Bronchial smooth muscle cell (primary cell): ENCODE results near the gene RBM18. TPM values are rescaled to one million over a fixed set of nuclear protein-coding genes. Genes with fewer than 3 reads are reported as not detected.

Source experiments
- total RNA-seq: library from RNA; depleted of rRNA; stranded (reverse); fragments of >200 nt; gene quantifications from 2 replicates; pipeline ENCODE4 v1.2.1, GENCODE V29; 2014

The RBM18 gene
- total RNA-seq, result 5.8 and 7.1 TPM in 2 replicates

GRCh38 chr9:122264360-122265148 is at the start of gene RBM18, which contains the start of gene MRRF:
Gene RBM18, minus strand, starts transcription at chr9:122264840. Its CDS starts 3,348 bp downstream, at chr9:122261492.
Gene MRRF, plus strand, starts transcription at chr9:122264882. Its CDS starts 6,010 bp downstream, at chr9:122270892.

DNA sequence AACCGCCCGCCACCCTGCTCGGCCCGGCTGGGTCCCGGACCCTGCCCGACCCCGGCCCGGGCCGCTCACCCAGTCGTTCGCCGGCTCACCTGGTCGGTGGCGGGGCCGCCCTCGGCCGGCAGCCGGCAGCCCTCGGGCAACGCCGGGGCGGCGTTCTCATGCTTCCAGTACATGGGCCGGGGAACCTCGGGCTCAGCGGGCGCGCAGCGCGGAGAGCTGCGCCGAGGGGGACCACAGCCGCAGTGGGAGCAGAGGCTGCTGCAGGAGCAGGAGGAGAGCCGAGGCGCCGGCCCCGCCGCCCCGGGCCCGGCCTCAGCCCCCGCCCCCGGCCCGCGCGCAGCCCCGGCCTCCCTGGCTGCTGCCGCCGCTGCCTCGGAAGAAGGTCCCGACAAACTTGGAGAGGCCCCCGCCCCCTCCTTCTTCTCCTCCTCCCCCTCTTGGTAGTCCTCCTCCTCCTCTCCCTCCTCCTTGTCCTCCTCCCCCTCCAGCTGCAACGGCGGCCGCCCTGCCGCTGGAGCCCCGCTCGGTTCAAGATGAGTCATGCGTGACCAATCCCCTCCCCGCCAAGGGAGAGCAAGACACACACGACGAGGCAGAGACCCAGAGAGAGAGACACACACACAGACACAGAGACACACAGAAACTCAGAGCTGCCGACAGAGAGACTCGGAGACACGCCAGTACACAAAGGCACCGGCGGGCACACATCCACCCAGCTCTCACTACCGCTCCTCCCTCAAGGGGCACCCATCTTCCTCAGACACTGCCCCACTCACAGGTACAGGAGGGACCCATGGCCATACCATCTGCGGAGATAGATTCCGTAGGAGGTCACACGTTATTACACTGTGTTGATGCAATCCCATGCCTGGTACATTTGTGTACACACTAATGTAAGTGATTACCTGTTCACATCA is 35.8 kb downstream of the RBM18 start, which contains the start of gene LHX6:
Gene LHX6 (minus strand): TSS at position 390 of the 917 bp plus-strand sequence. CDS start 217 bp downstream, at position 173.

Other genes starting within 250 kb of the RBM18 start
- gene TTLL11, start 171.5 kb downstream of the RBM18 start, total RNA-seq, result 2.5 and 3.6 TPM in 2 replicates
- gene NDUFA8, start 105.1 kb downstream of the RBM18 start, total RNA-seq, result 31.5 and 36.8 TPM in 2 replicates
- gene MORN5, start 104.9 kb downstream of the RBM18 start, total RNA-seq, result 0.60 TPM in 1 of 2 replicates, not detected in the other
- not detected in 2 replicates for gene LHX6, start 35.9 kb downstream of the RBM18 start, total RNA-seq
- gene MRRF, start within 50 bp of the RBM18 start, total RNA-seq, result 26.5 and 28.5 TPM in 2 replicates
- gene PTGS1, start 106.2 kb upstream of the RBM18 start, total RNA-seq, result 18.6 and 26.4 TPM in 2 replicates
- not detected in 2 replicates for gene OR1J1, start 213.1 kb upstream of the RBM18 start, total RNA-seq
- not detected in 2 replicates for gene OR1J2, start 246.0 kb upstream of the RBM18 start, total RNA-seq